A673 (cell line): ENCODE data around the gene CYTH1. TPM values are rescaled to one million over a fixed set of nuclear protein-coding genes. Genes with fewer than 3 reads are reported as not detected.

ENCODE experiments used
- BruUV-seq: library from RNA; stranded (reverse); fragments of 400-500 nt; replicated peaks from 2 replicates; lab custom pipeline; 2021; lab: Mats Ljungman, UMichigan
- CTCF ChIA-PET: fragments of 300-600 bp; sonication (Branson Sonifier 250); formaldehyde crosslinking; loops from one replicate; lab custom pipeline; 2022; ENCODE audit warnings: antibody characterized with exemption; lab: Charles Lee
- POLR2A ChIA-PET: fragments of 300-600 bp; sonication (Branson Sonifier 250); formaldehyde crosslinking; loops from one replicate; lab custom pipeline; 2022; ENCODE audit warnings: antibody characterized with exemption; ENCODE audit not compliant: low non-redundant PET; lab: Charles Lee
- DNase-seq: peaks from one replicate; pipeline ENCODE4 v3.0.0-alpha.2; 2015; ENCODE audit warnings: low spot score
- H3K27ac ChIP-seq: fragments of 200-600 bp; sonication (generic); 2 replicates; pipeline ENCODE4 v1.5.1; 2016; ENCODE audit warnings: mixed run types, low read depth, mild to moderate bottlenecking, mixed read lengths, antibody characterized with exemption, low read length; ENCODE audit not compliant: poor library complexity, severe bottlenecking
- H3K27me3 ChIP-seq: fragments of 200-600 bp; sonication (generic); replicated peaks from 2 replicates; pipeline ENCODE4 v1.6.1; 2017; ENCODE audit warnings: mixed run types, low read depth, mild to moderate bottlenecking, mixed read lengths, antibody characterized with exemption, low read length; ENCODE audit not compliant: insufficient read depth, poor library complexity
- H3K36me3 ChIP-seq: fragments of 200-600 bp; sonication (generic); 2 replicates; pipeline ENCODE4 v1.6.1; 2016; ENCODE audit warnings: mixed run types, mild to moderate bottlenecking, mixed read lengths, antibody characterized with exemption, low read length; ENCODE audit not compliant: insufficient read depth, poor library complexity, severe bottlenecking
- H3K4me1 ChIP-seq: fragments of 200-600 bp; sonication (generic); 2 replicates; pipeline ENCODE4 v1.6.1; 2017; ENCODE audit warnings: mixed run types, mild to moderate bottlenecking, mixed read lengths, antibody characterized with exemption, low read length; ENCODE audit not compliant: insufficient read depth, poor library complexity, severe bottlenecking
- H3K4me3 ChIP-seq: fragments of 200-600 bp; sonication (generic); 2 replicates; pipeline ENCODE4 v1.5.1; 2016; ENCODE audit warnings: low read depth, mixed run types, mild to moderate bottlenecking, mixed read lengths, low read length; ENCODE audit not compliant: poor library complexity, severe bottlenecking
- H3K9me3 ChIP-seq: fragments of 200-600 bp; sonication (generic); 2 replicates; pipeline ENCODE4 v1.6.1; 2016; ENCODE audit warnings: mixed run types, low read depth, mild to moderate bottlenecking, mixed read lengths, antibody characterized with exemption, low read length; ENCODE audit not compliant: poor library complexity, severe bottlenecking
- EZH2 ChIP-seq: fragments of 200-600 bp; sonication (generic); IDR thresholded peaks from 2 replicates; pipeline ENCODE4 v1.6.1; 2017; ENCODE audit warnings: borderline replicate concordance, low read depth, mild to moderate bottlenecking, mixed read lengths, antibody characterized with exemption, low read length; ENCODE audit not compliant: poor library complexity, severe bottlenecking
- intact Hi-C: fragments of 100-400 bp; cut with micrococcal nuclease; formaldehyde crosslinking; loops from one replicate; pipeline ENCODE4 v1.10.0; 2022; ENCODE audit not compliant: unreplicated experiment
- total RNA-seq: library from RNA; stranded (reverse); gene quantifications from 2 replicates; pipeline ENCODE4 v1.2.3, GENCODE V29; 2021
- TF ChIP-seq, protein P1 (sequence below): fragments of 300-800, 200-600 bp; sonication (generic); conservative IDR thresholded peaks from 2 replicates; pipeline ENCODE4 v1.5.1; 2017; ENCODE audit warnings: low read depth, mild to moderate bottlenecking, antibody characterized with exemption, low read length, moderate library complexity, mixed read lengths

Gene CYTH1
- total RNA-seq, 1 experiment from 2014 or later, result 17.9 TPM

DNA sequence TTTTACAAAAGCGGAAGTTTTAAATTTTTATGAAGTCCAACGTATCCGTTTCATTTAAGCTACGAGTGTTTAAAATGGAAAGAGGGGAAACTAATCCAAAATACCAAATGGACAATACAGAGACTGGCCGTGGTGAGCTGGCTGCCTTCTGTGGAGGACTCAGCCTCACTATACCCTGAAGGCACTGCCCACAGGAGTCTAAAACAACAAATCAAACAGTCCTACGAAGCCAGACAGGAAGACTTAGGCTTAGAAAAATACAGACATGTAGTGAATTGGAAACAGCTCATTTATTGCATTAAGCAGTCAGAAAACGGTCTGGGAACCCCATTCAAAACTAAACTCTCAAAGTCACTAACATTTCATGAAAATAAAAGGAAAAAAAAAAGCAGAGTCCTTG, 75.1 kb downstream of the CYTH1 start:
- CTCF ChIA-PET, result interaction anchor here (0.6 to 3.4 kb wide), 4 partner anchors 10 to 210 kb away, joined by 4 to 38 read pairs (median 5); no protein-coding TSS in a partner anchor

DNA sequence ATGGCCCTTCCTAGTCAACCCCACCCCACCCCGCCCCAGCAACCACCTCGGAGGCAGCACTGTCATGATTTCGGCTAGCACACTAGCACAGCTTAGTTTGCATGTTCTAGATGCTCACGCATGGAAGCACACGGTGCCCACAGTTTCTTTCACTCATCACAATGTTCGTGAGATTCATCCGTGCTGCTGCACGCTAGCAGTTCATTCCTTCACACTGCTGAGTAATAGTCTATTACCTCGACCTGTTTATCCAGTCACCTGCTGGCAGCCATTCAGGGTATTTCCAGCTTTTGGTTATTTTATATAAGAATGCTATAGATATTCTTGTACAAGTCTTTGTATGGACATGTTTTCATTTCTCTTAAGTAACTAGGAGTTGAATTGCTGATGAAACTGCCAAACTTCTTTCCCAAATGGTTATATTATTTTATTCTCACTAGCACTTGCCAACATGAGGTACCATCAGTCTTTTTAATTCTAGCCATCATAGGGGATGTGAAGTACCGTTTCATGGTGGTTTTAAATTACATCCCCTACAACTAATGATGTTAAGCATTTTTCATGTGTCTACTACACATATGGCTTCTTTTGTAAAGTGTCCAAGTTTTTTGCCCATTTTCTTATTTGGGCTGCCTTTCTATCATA, 75.7 kb downstream of the CYTH1 start:
- ChIA-PET CTCF (interaction anchor here (3.4 kb wide), 1 partner anchor 209 kb away, joined by 38 read pairs; no protein-coding TSS in a partner anchor), POLR2A (no interaction called here)
- peaks cover 8% of the 10 kb centered on the region for H3K36me3 ChIP-seq
- no peaks in the 10 kb centered on the region for H3K27me3 ChIP-seq
- intact Hi-C loops, result no loop called here
- BruUV-seq, result no TSS peak
- TF ChIP-seq, protein P1, sequence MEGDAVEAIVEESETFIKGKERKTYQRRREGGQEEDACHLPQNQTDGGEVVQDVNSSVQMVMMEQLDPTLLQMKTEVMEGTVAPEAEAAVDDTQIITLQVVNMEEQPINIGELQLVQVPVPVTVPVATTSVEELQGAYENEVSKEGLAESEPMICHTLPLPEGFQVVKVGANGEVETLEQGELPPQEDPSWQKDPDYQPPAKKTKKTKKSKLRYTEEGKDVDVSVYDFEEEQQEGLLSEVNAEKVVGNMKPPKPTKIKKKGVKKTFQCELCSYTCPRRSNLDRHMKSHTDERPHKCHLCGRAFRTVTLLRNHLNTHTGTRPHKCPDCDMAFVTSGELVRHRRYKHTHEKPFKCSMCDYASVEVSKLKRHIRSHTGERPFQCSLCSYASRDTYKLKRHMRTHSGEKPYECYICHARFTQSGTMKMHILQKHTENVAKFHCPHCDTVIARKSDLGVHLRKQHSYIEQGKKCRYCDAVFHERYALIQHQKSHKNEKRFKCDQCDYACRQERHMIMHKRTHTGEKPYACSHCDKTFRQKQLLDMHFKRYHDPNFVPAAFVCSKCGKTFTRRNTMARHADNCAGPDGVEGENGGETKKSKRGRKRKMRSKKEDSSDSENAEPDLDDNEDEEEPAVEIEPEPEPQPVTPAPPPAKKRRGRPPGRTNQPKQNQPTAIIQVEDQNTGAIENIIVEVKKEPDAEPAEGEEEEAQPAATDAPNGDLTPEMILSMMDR, result no peak
- TF ChIP-seq EZH2, result no peak
- no peak for DNase-seq
- H3K4me3 ChIP-seq, result no peak overlapping the region
- H3K9me3 ChIP-seq, result no peaks in the 10 kb centered on the region
- no peak overlapping the region for H3K27ac ChIP-seq
- no peaks in the 10 kb centered on the region for H3K4me1 ChIP-seq

More for the DNA sequence above, 75.1 kb downstream of the CYTH1 start:
- H3K4me3 ChIP-seq, result no peak overlapping the region
- H3K4me1 ChIP-seq, result no peaks in the 10 kb centered on the region
- POLR2A ChIA-PET, result interaction anchor here (0.6 kb wide), 1 partner anchor 248 kb away, joined by 3 read pairs; no protein-coding TSS in a partner anchor
- TF ChIP-seq, protein P1, result no peak
- no peak for TF ChIP-seq EZH2
- H3K9me3 ChIP-seq, result no peaks in the 10 kb centered on the region
- intact Hi-C loops, result no loop called here
- H3K27ac ChIP-seq, result no peak overlapping the region
- no TSS peak for BruUV-seq
- H3K27me3 ChIP-seq, result no peaks in the 10 kb centered on the region
- DNase-seq, result no peak
- H3K36me3 ChIP-seq, result peaks cover 3% of the 10 kb centered on the region

DNA sequence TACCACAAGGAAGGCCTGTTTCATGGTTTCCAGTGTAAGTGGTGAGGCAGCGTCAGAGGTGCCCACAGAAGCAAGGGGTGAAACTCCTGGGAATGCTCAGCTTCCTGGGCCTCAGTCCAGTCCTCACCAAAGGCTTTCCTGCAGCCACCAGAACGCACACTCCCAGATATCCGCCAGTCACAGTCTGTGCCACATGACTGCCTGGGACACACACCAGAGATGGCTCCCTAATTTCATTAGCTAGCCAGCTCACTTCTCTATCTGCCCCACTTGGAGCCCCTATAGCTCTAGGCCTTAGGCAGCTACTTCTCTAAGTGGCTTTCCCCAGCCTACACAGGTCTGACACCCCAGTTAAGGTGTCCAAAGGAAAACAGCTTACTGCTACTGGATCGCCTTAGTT, 77.0 kb downstream of the CYTH1 start:
- CTCF ChIA-PET, result no interaction called here

More for the DNA sequence above, 77.0 kb downstream of the CYTH1 start:
- DNase-seq, result no peak
- POLR2A ChIA-PET, result no interaction called here
- Histone ChIP-seq H3K4me3 (no peak overlapping the region), H3K36me3 (peaks cover 8% of the 10 kb centered on the region), H3K27me3 (no peaks in the 10 kb centered on the region), H3K4me1 (no peaks in the 10 kb centered on the region), H3K27ac (no peak overlapping the region), H3K9me3 (no peaks in the 10 kb centered on the region)
- TF ChIP-seq, protein P1, result no peak
- no peak for TF ChIP-seq EZH2
- no TSS peak for BruUV-seq
- intact Hi-C loops, result no loop called here
